GF-D8 (cell line): ENCODE data around the gene MIA2.

Source experiments
- DNase-seq: peaks from one replicate; lab custom pipeline; 2025; lab: John Stamatoyannopoulos, UW

Gene MIA2

GRCh38 chr14:39383741-39384140 lies 150.0 kb downstream of the MIA2 start:
- no peak for DNase-seq

- DNase-seq, result no peak
Observed at GRCh38 chr14:39384177-39384576, 150.5 kb downstream of the MIA2 start.

- no peak for DNase-seq
Observed at GRCh38 chr14:39393289-39393688, 159.6 kb downstream of the MIA2 start.

GRCh38 chr14:39395555-39396254 lies 162.0 kb downstream of the MIA2 start:
- DNase-seq, result no peak

- no peak for DNase-seq
Observed at GRCh38 chr14:39396448-39396847, 162.7 kb downstream of the MIA2 start.

- DNase-seq, result no peak
Observed at GRCh38 chr14:39398382-39398781, 164.7 kb downstream of the MIA2 start.

- DNase-seq, result no peak
Observed at GRCh38 chr14:39406560-39406959, 172.8 kb downstream of the MIA2 start.

- DNase-seq, result no peak
Observed at GRCh38 chr14:39416072-39416471, 182.4 kb downstream of the MIA2 start.

- DNase-seq, result no peak
Observed at GRCh38 chr14:39417014-39417413, 183.3 kb downstream of the MIA2 start.

GRCh38 chr14:39419272-39419671 lies 185.6 kb downstream of the MIA2 start:
- no peak for DNase-seq

- no peak for DNase-seq
Observed at GRCh38 chr14:39422243-39422642, 188.5 kb downstream of the MIA2 start.

- no peak for DNase-seq
Observed at GRCh38 chr14:39423793-39424192, 190.1 kb downstream of the MIA2 start.

- no peak for DNase-seq
Observed at GRCh38 chr14:39425947-39426346, 192.2 kb downstream of the MIA2 start.

GRCh38 chr14:39426605-39427004 lies 192.9 kb downstream of the MIA2 start:
- DNase-seq, result peak; percentile 33

GRCh38 chr14:39428118-39428517 lies 194.4 kb downstream of the MIA2 start:
- DNase-seq, result no peak

GRCh38 chr14:39430762-39431415 lies 197.2 kb downstream of the MIA2 start:
- DNase-seq, result peak; percentile 37

- peak; percentile 7 for DNase-seq
Observed at GRCh38 chr14:39431416-39432178, 197.9 kb downstream of the MIA2 start.

GRCh38 chr14:39432179-39432618 lies 198.5 kb downstream of the MIA2 start, which contains the start of gene FBXO33:
Gene FBXO33 (minus strand): TSS chr14:39432433. CDS start chr14:39432162, 271 bp downstream.
- peak; percentile 90 for DNase-seq

GRCh38 chr14:39432619-39433451 lies 199.1 kb downstream of the MIA2 start:
- DNase-seq, result peak; percentile 49

- no peak for DNase-seq
Observed at GRCh38 chr14:39433452-39433813, 199.7 kb downstream of the MIA2 start.

- DNase-seq, result no peak
Observed at GRCh38 chr14:39434401-39434800, 200.7 kb downstream of the MIA2 start.

- DNase-seq, result no peak
Observed at GRCh38 chr14:39435241-39435640, 201.5 kb downstream of the MIA2 start.
